ENCODE results near the gene MMP2.

MMP2 gene

DNA sequence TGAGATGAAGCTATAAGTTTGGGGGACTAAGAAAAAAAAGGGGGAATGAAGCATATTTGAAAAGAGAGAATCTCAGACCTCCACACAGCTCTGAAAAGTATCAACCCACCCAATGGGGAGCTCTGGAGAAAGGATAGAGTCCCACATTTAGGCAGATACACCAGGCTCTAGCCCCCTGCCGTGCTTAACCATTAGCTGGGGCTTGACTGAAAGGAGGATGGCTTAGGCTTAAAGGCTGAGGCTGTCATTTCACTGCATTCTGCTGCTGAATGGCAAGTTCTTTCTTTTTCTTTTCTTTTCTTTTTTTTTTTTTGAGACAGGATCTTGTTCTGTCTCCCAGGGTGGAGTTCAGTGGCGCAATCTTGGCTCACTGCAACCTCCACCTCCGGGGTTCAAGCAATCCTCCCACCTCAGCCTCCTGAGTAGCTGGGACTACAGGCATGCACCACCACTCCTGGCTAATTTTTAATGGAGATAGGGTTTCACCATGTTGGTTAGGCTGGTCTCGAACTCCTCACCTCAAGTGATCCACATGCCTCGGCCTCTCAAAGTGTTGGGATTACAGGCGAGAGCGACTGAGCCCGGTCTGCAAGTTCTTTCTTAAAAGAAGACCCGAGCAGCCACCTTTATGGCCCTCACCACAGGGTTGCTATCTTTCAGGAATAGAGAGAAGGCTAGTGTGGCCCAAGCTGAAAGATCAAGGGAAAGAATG lies 9.0 kb upstream of the MMP2 start:
- FAIRE-seq: no peak

DNA sequence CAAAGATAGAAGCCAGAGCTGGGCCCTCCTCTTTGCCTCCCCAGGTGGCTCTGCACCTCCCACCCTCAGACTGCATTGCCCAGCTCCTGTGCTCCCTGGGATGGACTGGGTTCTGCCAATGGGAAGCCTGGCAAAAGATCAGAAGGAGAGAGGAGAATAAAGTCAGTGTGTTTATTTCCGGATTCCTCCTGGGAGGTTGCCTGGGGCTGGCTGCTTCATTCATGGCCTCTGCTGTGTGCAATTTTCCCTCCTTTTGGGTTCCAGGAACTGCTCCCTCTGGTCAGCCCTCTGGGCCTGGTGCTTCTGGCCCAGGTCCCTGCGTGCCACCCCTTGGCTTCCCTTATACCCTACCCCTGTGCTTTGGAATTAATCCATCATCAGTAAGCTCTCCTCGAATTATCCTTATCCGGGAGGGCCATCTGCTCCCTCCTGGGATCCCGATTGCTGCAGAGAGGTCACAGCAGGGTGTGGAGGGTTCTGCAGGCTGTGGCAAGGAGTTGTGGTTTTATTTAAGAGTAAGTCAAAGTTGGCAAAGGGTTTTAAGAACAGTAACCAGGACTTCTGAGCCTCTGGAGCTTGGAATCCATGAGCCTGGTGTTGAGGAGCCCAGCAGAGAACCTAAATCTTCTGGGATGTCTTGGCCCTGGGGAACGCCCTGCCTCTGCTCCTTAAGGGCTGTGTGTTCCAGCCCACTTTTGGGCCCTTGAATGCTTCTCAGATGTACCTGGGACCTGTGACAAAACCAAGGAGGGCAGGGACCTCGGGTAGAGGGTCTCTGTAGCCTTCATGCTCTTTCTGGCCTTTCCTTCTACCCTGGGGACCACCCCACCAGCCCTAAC lies 8.2 kb upstream of the MMP2 start:
- no peak for FAIRE-seq

GRCh38 chr16:55471448-55472097 lies 7.4 kb upstream of the MMP2 start:
- FAIRE-seq: no peak

DNA sequence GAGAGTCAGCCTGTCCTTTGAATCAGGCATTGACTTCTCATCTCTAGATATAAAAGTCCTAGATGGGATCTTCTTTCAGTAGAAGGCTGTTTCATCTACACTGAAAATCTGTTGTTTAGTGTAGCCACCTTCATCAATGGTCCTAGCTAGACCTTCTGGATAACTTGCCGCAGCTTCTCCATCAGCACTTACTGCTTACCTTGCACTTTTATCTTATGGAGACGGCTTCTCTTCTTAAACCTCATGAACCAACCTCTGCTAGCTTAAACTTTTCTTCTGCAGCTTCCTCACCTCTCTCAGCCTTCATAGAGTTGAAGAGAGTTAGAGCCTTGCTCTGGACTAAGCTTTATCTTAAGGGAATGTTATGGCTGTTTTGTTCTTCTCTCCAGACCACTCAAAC lies 5.4 kb upstream of the MMP2 start:
- FAIRE-seq: no peak

DNA sequence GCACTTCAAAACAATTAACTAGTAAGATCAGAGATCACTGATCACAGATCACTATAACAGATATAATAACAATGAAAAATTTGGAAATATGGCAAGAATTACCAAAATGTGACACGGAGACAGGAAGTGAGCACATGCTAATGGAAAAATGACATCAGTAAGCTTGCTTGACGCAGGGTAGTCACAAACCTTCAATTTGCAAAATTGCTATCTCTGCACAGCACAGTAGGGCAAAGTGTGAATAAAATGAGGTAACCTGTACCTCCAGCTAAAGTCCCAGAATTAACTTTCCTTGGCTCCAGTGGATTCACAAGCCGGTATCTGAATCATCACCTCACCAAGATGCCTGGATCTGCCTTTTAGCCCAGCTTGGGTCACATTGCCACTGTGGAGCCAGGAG lies 4.2 kb upstream of the MMP2 start:
- FAIRE-seq: no peak

- no peak for FAIRE-seq
Measured at GRCh38 chr16:55475919-55476318, 3.1 kb upstream of the MMP2 start.

DNA sequence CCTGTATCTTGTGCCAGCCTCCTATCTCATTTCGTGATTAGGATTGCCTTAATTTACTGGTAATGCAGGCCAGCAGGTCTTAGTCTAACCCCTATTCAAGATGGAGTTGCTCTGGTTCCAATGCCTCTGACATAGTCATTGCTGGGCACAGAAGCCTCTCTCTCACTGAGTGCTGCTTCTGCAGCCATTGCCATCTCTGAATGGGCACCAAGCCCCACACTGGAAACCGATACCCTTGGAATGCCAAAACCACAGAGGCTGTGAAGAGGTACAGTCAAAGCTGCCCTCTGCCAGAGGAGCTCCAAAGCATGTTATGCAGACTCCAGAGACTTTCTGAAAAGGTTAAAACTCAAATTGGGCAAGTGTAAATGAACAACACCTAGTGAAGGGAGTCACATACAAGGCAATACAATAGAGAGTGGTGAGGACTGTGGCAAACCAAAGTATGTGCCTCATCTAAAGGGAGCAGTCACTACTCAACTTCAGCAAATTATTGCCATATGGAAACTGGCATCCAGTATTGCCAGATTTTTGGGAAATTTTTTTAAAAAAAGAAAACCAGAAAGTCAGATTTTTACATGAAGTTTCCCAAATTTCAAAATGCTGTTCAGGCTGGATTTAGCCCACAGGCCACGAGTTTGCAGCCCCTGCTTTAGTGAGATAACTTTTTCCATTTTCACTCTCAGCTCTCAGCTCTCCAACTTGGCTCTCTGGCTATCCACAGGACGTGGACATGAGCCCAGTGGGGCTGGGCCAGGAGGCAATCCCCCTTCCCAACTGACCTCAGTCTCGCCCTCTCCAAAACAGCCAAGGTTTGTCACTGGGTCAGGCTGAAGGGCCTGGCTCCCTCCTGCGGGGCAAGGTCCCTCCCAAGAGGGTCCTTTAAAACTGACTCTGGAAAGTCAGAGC lies 2.1 kb upstream of the MMP2 start:
- no peak for FAIRE-seq

DNA sequence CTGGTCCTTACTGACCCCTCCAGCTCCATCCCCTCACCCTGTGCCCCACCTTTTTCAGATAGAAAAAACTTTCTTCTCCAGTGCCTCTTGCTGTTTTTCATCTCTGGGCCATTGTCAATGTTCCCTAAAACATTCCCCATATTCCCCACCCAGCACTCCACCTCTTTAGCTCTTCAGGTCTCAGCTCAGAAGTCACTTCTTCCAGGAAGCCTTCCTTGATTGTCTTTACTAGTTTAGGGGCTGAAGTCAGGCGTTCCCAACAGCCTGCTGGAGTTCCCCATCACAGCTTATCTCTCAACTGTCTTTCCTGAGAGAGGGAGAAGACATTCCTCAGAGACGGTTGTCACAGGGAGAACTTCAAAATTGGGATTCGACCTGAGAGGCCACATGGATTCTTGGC lies 1.3 kb upstream of the MMP2 start:
- no peak for FAIRE-seq

DNA sequence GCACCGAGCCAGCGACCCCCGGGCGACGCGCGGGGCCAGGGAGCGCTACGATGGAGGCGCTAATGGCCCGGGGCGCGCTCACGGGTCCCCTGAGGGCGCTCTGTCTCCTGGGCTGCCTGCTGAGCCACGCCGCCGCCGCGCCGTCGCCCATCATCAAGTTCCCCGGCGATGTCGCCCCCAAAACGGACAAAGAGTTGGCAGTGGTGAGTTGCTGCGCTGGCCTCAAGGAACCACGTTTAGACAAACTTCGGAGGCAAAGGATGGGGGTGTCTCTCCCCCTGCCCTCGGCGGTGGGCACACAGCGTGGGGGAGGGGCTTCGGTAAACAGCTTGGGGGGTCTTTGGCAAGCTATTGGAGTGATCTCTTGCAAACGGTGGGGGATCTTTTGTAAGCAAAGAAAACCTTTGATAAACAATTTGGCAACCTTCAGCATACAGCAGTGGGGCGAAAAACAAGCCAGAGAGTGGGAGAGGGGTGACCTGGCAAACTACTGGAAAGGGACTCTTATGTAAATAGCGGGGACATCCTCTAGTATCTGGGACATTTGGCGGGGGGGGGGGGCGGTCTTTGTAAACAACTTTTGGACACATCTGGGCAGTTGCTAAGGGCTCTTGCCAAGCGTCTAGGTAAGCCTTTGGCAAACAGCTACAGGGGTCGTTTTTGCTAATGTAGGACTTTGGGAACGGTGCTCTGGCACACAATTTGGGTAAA lies 587 bp downstream of the MMP2 start:
- no peak for FAIRE-seq

GRCh38 chr16:55480228-55480655 lies 1.2 kb downstream of the MMP2 start:
- no peak for FAIRE-seq

GRCh38 chr16:55481023-55481422 lies 2.0 kb downstream of the MMP2 start:
- FAIRE-seq: no peak

- FAIRE-seq: no peak
Measured at GRCh38 chr16:55482056-55482455, 3.1 kb downstream of the MMP2 start.

DNA sequence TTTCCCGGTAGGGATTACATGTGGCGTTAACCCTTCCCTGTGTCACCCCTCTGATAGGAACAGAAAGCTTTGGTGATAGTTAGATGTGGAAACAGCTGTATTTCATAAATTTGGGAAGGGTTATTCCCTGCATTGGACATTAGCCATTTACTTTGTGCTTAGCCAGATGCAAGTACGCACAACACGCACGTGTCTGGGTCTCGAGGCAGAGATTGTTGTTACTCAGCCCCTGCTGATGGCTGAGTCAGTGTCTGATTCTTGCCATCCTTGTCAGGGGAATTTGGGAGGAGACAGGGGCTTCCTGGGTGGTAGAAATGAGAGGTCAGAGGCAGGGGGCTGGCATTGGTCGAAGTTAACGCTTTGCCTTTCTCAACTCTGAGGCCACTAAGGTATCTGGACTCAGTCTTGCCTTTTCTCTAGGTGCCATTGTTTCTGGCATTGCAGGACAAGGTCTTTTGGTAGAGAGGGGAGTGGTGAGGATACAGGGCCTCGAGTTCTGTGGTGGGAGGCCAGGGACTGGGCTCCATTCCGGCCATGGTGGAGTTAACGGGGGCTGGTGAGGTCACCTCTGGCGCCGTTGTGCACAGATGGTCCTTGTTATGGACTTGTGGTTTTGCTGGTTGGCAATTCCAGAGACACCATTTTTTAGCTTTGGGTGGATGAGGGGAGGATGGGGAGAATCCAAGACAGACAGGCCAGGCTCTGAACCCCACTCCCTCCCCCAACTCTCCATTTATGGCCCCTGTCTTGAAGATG lies 8.2 kb downstream of the MMP2 start:
- FAIRE-seq: no peak

DNA sequence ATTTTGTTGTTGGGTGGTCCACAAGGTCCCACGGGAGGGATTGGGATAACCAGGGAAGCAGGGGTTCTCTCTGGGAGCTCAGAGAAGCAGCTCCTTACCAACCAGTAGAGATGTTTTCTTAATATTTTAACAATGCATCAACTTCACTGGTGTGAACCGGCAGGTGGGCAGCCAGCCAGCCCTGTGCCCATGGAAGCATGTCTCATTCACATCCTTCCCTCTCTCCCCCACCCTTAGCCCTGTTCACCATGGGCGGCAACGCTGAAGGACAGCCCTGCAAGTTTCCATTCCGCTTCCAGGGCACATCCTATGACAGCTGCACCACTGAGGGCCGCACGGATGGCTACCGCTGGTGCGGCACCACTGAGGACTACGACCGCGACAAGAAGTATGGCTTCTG lies 9.3 kb downstream of the MMP2 start:
- no peak for FAIRE-seq

GRCh38 chr16:55489119-55489955 lies 10.3 kb downstream of the MMP2 start:
- no peak for FAIRE-seq

DNA sequence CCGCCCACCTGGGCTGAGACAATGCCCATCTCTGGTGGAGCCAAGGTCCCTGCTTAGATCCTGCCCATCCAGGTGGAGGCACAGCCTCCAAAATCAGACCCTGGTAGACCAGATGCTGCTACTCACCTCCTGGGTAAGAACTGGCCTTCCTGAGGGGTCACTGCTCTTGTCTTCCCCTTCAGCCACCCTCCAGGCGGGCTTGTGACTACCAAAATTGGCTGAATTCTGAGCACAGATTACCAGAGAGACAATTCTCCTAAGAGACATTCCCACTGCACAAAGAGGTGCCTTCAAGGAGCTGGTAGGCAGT lies 10.9 kb downstream of the MMP2 start:
- FAIRE-seq: no peak

GRCh38 chr16:55490301-55490700 lies 11.3 kb downstream of the MMP2 start:
- no peak for FAIRE-seq

DNA sequence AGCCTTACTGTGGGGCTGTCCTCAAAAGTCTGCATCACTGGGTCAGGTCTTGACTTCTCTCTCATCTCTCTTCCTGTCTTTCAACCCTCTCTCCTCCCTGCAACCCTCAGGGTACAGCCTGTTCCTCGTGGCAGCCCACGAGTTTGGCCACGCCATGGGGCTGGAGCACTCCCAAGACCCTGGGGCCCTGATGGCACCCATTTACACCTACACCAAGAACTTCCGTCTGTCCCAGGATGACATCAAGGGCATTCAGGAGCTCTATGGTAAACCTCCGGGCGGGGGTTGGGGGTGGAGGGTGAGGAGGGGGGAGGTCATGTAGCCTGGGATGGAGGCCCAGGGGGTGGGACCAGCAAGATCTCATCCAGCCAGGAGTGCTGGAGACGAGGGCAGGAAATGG lies 12.7 kb downstream of the MMP2 start:
- FAIRE-seq: no peak

DNA sequence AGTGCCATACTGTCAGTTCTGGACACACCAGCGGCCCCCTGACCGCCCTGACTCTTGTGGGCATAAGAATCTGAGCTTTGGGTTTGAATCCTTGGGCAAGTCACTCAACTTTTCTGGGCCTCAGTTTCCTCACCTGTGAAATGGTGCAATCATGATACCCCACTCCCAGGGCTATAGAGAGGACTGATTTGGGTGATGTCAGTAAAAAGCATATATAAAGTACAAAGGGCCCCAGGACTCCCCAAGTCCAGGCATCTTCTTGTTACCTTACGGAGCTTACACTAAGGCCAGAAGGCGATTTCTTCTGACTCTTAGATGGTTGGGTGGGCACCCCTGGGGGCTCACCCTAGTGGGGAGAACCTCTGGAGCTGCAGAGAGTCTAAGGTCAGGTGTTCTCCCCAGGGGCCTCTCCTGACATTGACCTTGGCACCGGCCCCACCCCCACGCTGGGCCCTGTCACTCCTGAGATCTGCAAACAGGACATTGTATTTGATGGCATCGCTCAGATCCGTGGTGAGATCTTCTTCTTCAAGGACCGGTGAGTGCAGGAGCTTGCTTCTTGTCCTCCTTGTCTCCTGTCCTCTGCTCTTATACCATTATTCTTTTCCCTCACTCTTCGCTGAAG lies 13.9 kb downstream of the MMP2 start:
- no peak for FAIRE-seq

- FAIRE-seq: no peak
Measured at GRCh38 chr16:55494994-55495421, 16.0 kb downstream of the MMP2 start.

All from islet of Langerhans (tissue), 1 donor.